H9 (cell line): ENCODE results near the gene SRL. TPM values are rescaled to one million over a fixed set of nuclear protein-coding genes. Genes with fewer than 3 reads are reported as not detected.

ENCODE experiments used
- DNase-seq: peaks from one replicate; pipeline ENCODE4 v3.0.0-alpha.2; 2017
- H2AFZ ChIP-seq: one replicate; pipeline ENCODE4 v1.6.1; 2013; ENCODE audit warnings: mild to moderate bottlenecking, low read length, control low read depth, moderate library complexity
- H2AK5ac ChIP-seq: 2 replicates; pipeline ENCODE4 v1.6.1; 2013; ENCODE audit warnings: low read length, control low read depth, mixed read lengths; ENCODE audit not compliant: insufficient read length
- H2BK120ac ChIP-seq: one replicate; pipeline ENCODE4 v1.6.1; 2013; ENCODE audit warnings: low read depth, mild to moderate bottlenecking, low read length, control low read depth, inconsistent platforms; ENCODE audit not compliant: poor library complexity, severe bottlenecking
- H2BK12ac ChIP-seq: 2 replicates; pipeline ENCODE4 v1.6.1; 2013; ENCODE audit warnings: low read length, control low read depth, mixed read lengths, low read depth; ENCODE audit not compliant: insufficient read length
- H2BK15ac ChIP-seq: 2 replicates; pipeline ENCODE4 v1.6.1; 2013; ENCODE audit warnings: low read depth, low read length, control low read depth
- H2BK20ac ChIP-seq: one replicate; pipeline ENCODE4 v1.6.1; 2013; ENCODE audit warnings: low read depth, mild to moderate bottlenecking, low read length, control low read depth, inconsistent platforms; ENCODE audit not compliant: poor library complexity, severe bottlenecking
- H2BK5ac ChIP-seq: 2 replicates; pipeline ENCODE4 v1.6.1; 2013; ENCODE audit warnings: low read length, control low read depth, mixed read lengths; ENCODE audit not compliant: insufficient read length
- H3K14ac ChIP-seq: 2 replicates; pipeline ENCODE4 v1.6.1; 2013; ENCODE audit warnings: low read length, control low read depth; ENCODE audit not compliant: insufficient read depth
- H3K18ac ChIP-seq: 2 replicates; pipeline ENCODE4 v1.6.1; 2013; ENCODE audit warnings: low read depth, mild to moderate bottlenecking, mixed read lengths, low read length, control low read depth; ENCODE audit not compliant: insufficient read length
- H3K23ac ChIP-seq: 2 replicates; pipeline ENCODE4 v1.6.1; 2013; ENCODE audit warnings: low read length, control low read depth, mixed read lengths, low read depth; ENCODE audit not compliant: insufficient read length
- H3K23me2 ChIP-seq: 2 replicates; pipeline ENCODE4 v1.6.1; 2013; ENCODE audit warnings: low read depth, mild to moderate bottlenecking, mixed read lengths, low read length, control low read depth; ENCODE audit not compliant: insufficient read length, poor library complexity, severe bottlenecking
- H3K27ac ChIP-seq: 2 replicates; pipeline ENCODE4 v1.5.1; 2013; ENCODE audit warnings: low read length, control low read depth, mixed read lengths, low read depth; ENCODE audit not compliant: insufficient read length
- H3K27me3 ChIP-seq: 2 replicates; pipeline ENCODE4 v1.6.1; 2013; ENCODE audit warnings: low read length, control low read depth, inconsistent platforms; ENCODE audit not compliant: insufficient read depth
- H3K4ac ChIP-seq: 2 replicates; pipeline ENCODE4 v1.6.1; 2013; ENCODE audit warnings: low read depth, mild to moderate bottlenecking, control low read depth, inconsistent platforms, low read length, moderate library complexity
- H3K4me1 ChIP-seq: 2 replicates; pipeline ENCODE4 v1.6.1; 2013; ENCODE audit warnings: low read length, control low read depth, inconsistent platforms; ENCODE audit not compliant: insufficient read depth
- H3K4me2 ChIP-seq: 2 replicates; pipeline ENCODE4 v1.6.1; 2013; ENCODE audit warnings: low read length, control low read depth, mixed read lengths; ENCODE audit not compliant: insufficient read length, insufficient read depth
- H3K56ac ChIP-seq: 2 replicates; pipeline ENCODE4 v1.6.1; 2013; ENCODE audit warnings: low read depth, mild to moderate bottlenecking, mixed read lengths, low read length, control low read depth; ENCODE audit not compliant: insufficient read length
- H3K79me1 ChIP-seq: 2 replicates; pipeline ENCODE4 v1.6.1; 2013; ENCODE audit warnings: low read depth, mild to moderate bottlenecking, moderate library complexity, low read length, control low read depth, inconsistent platforms; ENCODE audit not compliant: insufficient read depth, poor library complexity, severe bottlenecking
- H3K79me2 ChIP-seq: 2 replicates; pipeline ENCODE4 v1.6.1; 2013; ENCODE audit warnings: low read length, control low read depth, inconsistent platforms; ENCODE audit not compliant: insufficient read depth
- H3K9ac ChIP-seq: 2 replicates; pipeline ENCODE4 v1.6.1; 2013; ENCODE audit warnings: low read length, control low read depth, mixed read lengths; ENCODE audit not compliant: insufficient read length; ENCODE audit errors: extremely low read depth
- H3K9me3 ChIP-seq: one replicate; pipeline ENCODE4 v1.6.1; 2013; ENCODE audit warnings: low read depth, low read length, inconsistent platforms; ENCODE audit not compliant: control insufficient read depth
- H3T11ph ChIP-seq: one replicate; pipeline ENCODE4 v1.6.1; 2013; ENCODE audit warnings: mild to moderate bottlenecking, low read length, control low read depth, inconsistent platforms
- H4K20me1 ChIP-seq: one replicate; pipeline ENCODE4 v1.6.1; 2013; ENCODE audit not compliant: control insufficient read depth, insufficient read length, insufficient read depth
- H4K5ac ChIP-seq: 2 replicates; pipeline ENCODE4 v1.6.1; 2013; ENCODE audit warnings: low read depth, mild to moderate bottlenecking, mixed read lengths, low read length, control low read depth; ENCODE audit not compliant: insufficient read length
- H4K8ac ChIP-seq: replicated peaks from 2 replicates; pipeline ENCODE4 v1.6.1; 2013; ENCODE audit warnings: low read length, control low read depth, mixed read lengths, low read depth; ENCODE audit not compliant: insufficient read length
- H4K91ac ChIP-seq: 2 replicates; pipeline ENCODE4 v1.6.1; 2013; ENCODE audit warnings: low read depth, mild to moderate bottlenecking, moderate library complexity, mixed read lengths, low read length, control low read depth; ENCODE audit not compliant: insufficient read length
- H3K27ac Mint-ChIP-seq, 3 experiments: 2 replicates in 2 of 3; 3 replicates in 1 of 3; pipeline ENCODE4 v1.8.0; 2020 to 2021; ENCODE audit warnings: mixed read lengths in 3 of 3, mild to moderate bottlenecking in 1 of 3, moderate library complexity in 1 of 3
- H3K27me3 Mint-ChIP-seq: 2 replicates; pipeline ENCODE4 v1.8.0; 2021; ENCODE audit warnings: low read depth, mild to moderate bottlenecking, moderate library complexity, mixed read lengths
- H3K36me3 Mint-ChIP-seq, 3 experiments: 2 replicates in 2 of 3; 3 replicates in 1 of 3; pipeline ENCODE4 v1.8.0; 2020 to 2021; ENCODE audit warnings: low read depth in 3 of 3, mixed read lengths in 3 of 3; ENCODE audit not compliant: insufficient read depth in 1 of 3
- H3K4me1 Mint-ChIP-seq, 2 experiments: 2 replicates each; pipeline ENCODE4 v1.8.0; 2020; ENCODE audit warnings: mixed read lengths in 2 of 2
- H3K4me3 Mint-ChIP-seq, 2 experiments: 2 replicates in 1 of 2; 3 replicates in 1 of 2; pipeline ENCODE4 v1.8.0; 2020 to 2021; ENCODE audit warnings: mild to moderate bottlenecking in 2 of 2, mixed read lengths in 2 of 2, moderate library complexity in 1 of 2
- H3K9me3 Mint-ChIP-seq, 2 experiments: 2 replicates in 1 of 2; 3 replicates in 1 of 2; pipeline ENCODE4 v1.8.0; 2020; ENCODE audit warnings: mild to moderate bottlenecking in 2 of 2, mixed read lengths in 2 of 2, moderate library complexity in 1 of 2
- CTCF ChIP-seq: fragments of 200-600 bp; sonication (generic); conservative IDR thresholded peaks from 3 replicates; pipeline ENCODE4 v1.8.0; 2021; ENCODE audit warnings: antibody characterized with exemption, mild to moderate bottlenecking
- WGBS: extraction: QIAGEN DNeasy Blood & Tissue Kit; methylation state at CpG from one replicate; pipeline ENCODE4 v1.1.7; 2013; ENCODE audit warnings: missing lambda C conversion rate, low lambda C conversion rate, mixed read lengths; ENCODE audit not compliant: insufficient read length; ENCODE audit errors: extremely low coverage; 5-methylcytosine and 5-hydroxymethylcytosine counted together
- total RNA-seq: library from RNA; stranded (reverse); gene quantifications from 2 replicates; pipeline ENCODE4 v1.2.1, GENCODE V29; 2021

Gene SRL
- total RNA-seq, 1 experiment from 2014 or later = not detected

DNA sequence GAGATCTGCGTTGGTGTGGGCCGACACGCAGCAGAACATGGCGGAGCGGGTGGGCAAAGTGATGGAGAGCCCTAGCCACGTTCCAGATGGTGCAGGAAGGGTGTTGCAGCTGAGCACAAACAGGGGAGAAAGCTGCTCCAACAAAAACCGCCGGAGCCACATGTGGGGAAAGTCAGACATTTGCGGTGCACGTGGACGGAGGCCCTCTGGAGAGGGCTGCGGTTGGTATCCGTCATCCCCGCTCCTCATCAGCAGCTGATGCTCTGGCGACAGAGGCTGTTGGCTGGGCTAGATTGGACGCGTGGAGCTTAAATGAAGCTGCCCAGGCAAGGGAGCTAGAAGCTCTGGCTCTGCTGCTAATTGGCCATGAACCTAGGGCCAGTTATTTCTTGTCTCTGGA lies 82.2 kb downstream of the SRL start:
- H3K9me3 ChIP-seq = no peaks in the 10 kb centered on the region
- H2BK15ac ChIP-seq = no peak overlapping the region
- no peaks in the 10 kb centered on the region for H4K20me1 ChIP-seq
- Mint-ChIP-seq H3K4me3 (no peak overlapping the region), H3K27me3 (peaks cover 14% of the 10 kb centered on the region), H3K27ac (no peak overlapping the region; a peak in 2 of 7 replicates), H3K4me1 (no peaks in the 10 kb centered on the region), H3K36me3 (no peaks in the 10 kb centered on the region), H3K9me3 (no peaks in the 10 kb centered on the region; a peak in 1 of 5 replicates)
- H2BK5ac ChIP-seq = no peak overlapping the region
- no peaks in the 10 kb centered on the region for H3K27me3 ChIP-seq
- no peaks in the 10 kb centered on the region for H3K79me1 ChIP-seq
- no peak for DNase-seq
- H2BK12ac ChIP-seq = no peak overlapping the region
- no peak overlapping the region for H3T11ph ChIP-seq
- no peak overlapping the region for H2BK20ac ChIP-seq
- H3K18ac ChIP-seq = no peak overlapping the region
- H3K14ac ChIP-seq = no peak overlapping the region
- no peak overlapping the region for H3K27ac ChIP-seq
- H3K23me2 ChIP-seq = no peaks in the 10 kb centered on the region
- H3K4ac ChIP-seq = no peak overlapping the region
- no CpG with 5 or more reads among the region's 17 CpGs for WGBS
- H3K4me2 ChIP-seq = no peak overlapping the region
- H3K79me2 ChIP-seq = no peaks in the 10 kb centered on the region
- no peak overlapping the region for H3K9ac ChIP-seq
- no peak overlapping the region for H4K8ac ChIP-seq
- no peak overlapping the region for H2AFZ ChIP-seq
- TF ChIP-seq CTCF = no peak
- no peaks in the 10 kb centered on the region for H3K4me1 ChIP-seq
- no peak overlapping the region for H2AK5ac ChIP-seq
- H3K23ac ChIP-seq = no peak overlapping the region
- H2BK120ac ChIP-seq = no peak overlapping the region
- no peak overlapping the region for H3K56ac ChIP-seq
- H4K5ac ChIP-seq = no peak overlapping the region
- H4K91ac ChIP-seq = no peak overlapping the region
